HG03342 (cell line): ENCODE results near the gene PKHD1.
"Not testable (repeated sequence)": the region's sequence is repeated elsewhere in the genome, so short reads cannot be mapped to it uniquely, and the experiment has no call there.

Source experiments
- ATAC-seq: cut with Tn5 transposase; IDR thresholded peaks from one replicate; pipeline ENCODE4 v1.9.1; 2021; ENCODE audit warnings: mild to moderate bottlenecking, moderate library complexity; ENCODE audit not compliant: unreplicated experiment

The PKHD1 gene

GRCh38 chr6:52000064-52000463 lies 87.3 kb downstream of the PKHD1 start:
- ATAC-seq, result no peak

- peak; percentile 93 for ATAC-seq
Observed at GRCh38 chr6:51996296-51996947, 91.0 kb downstream of the PKHD1 start.

- no peak for ATAC-seq
Observed at GRCh38 chr6:51995214-51995755, 92.1 kb downstream of the PKHD1 start.

- no peak for ATAC-seq
Observed at GRCh38 chr6:51992876-51993275, 94.5 kb downstream of the PKHD1 start.

- ATAC-seq, result no peak
Observed at GRCh38 chr6:51989789-51990188, 97.6 kb downstream of the PKHD1 start.

GRCh38 chr6:51986864-51987263 lies 100.5 kb downstream of the PKHD1 start:
- ATAC-seq, result no peak

- no peak for ATAC-seq
Observed at GRCh38 chr6:51983564-51983963, 103.8 kb downstream of the PKHD1 start.

- not testable (repeated sequence) for ATAC-seq
Observed at GRCh38 chr6:51982695-51983094, 104.7 kb downstream of the PKHD1 start.

- no peak for ATAC-seq
Observed at GRCh38 chr6:51976374-51976773, 111.0 kb downstream of the PKHD1 start.

- ATAC-seq, result no peak
Observed at GRCh38 chr6:51972659-51973058, 114.8 kb downstream of the PKHD1 start.

- no peak for ATAC-seq
Observed at GRCh38 chr6:51968265-51968664, 119.1 kb downstream of the PKHD1 start.

GRCh38 chr6:51965222-51965801 lies 122.1 kb downstream of the PKHD1 start:
- no peak for ATAC-seq

GRCh38 chr6:51963980-51964379 lies 123.4 kb downstream of the PKHD1 start:
- ATAC-seq, result no peak

- no peak for ATAC-seq
Observed at GRCh38 chr6:51962354-51962753, 125.1 kb downstream of the PKHD1 start.

GRCh38 chr6:51960419-51960818 lies 127.0 kb downstream of the PKHD1 start:
- ATAC-seq, result no peak

GRCh38 chr6:51959744-51960383 lies 127.5 kb downstream of the PKHD1 start:
- peak; percentile 89 for ATAC-seq

GRCh38 chr6:51954681-51955080 lies 132.7 kb downstream of the PKHD1 start:
- ATAC-seq, result no peak

- ATAC-seq, result no peak
Observed at GRCh38 chr6:51953246-51953645, 134.2 kb downstream of the PKHD1 start.

- ATAC-seq, result no peak
Observed at GRCh38 chr6:51951924-51952323, 135.5 kb downstream of the PKHD1 start.

GRCh38 chr6:51949526-51949925 lies 137.9 kb downstream of the PKHD1 start:
- ATAC-seq, result no peak

- ATAC-seq, result not testable (repeated sequence)
Observed at GRCh38 chr6:51939695-51940094, 147.7 kb downstream of the PKHD1 start.
